ENCODE measurements around the gene HYDIN. TPM values are rescaled to one million over a fixed set of nuclear protein-coding genes. Genes with fewer than 3 reads are reported as not detected.

Gene HYDIN
- total and polyA plus RNA-seq, 9 of the 15 experiments (the other 6 are each of a cell fraction or from before 2014, with no cell fraction given), result 0.08 to 0.43 (median 0.14) TPM; not detected in 1

GRCh38 chr16:70803319-70803718 is 427.2 kb downstream of the HYDIN start:
- Histone ChIP-seq H3K4me2 (ENCODE audit: insufficient read depth, low read length) (no peak overlapping the region), H3K36me3 (ENCODE audit: control insufficient read depth, insufficient read depth, low read length) (peaks cover 11% of the 10 kb centered on the region; the same call in 2 of the 3 replicates), H3K9me3 (replicated peaks; ENCODE audit: control insufficient read depth, insufficient read depth, low read depth, low read length) (no peaks in the 10 kb centered on the region; the same call in 1 of the 2 replicates), H3K9ac (ENCODE audit: insufficient read depth in 1 of 2, low read depth in 2 of 2, low read length in 2 of 2) (no peak overlapping the region), H3K27me3 (ENCODE audit: control insufficient read depth in 2 of 2, insufficient read depth in 2 of 2, low read length in 2 of 2) (peaks cover 7 to 15% of the 10 kb centered on the region in 2 experiments; a peak in 4 of 5 replicates), H2AFZ (ENCODE audit: low read depth, low read length) (no peak overlapping the region), H3K4me3 (no peak overlapping the region), H3K79me2 (ENCODE audit: control insufficient read depth, insufficient read depth, low read length) (peaks cover 27% of the 10 kb centered on the region), H3K27ac (ENCODE audit: extremely low read depth, low read depth, low read length) (no peak overlapping the region), H4K20me1 (replicated peaks; ENCODE audit: control insufficient read depth, insufficient read depth, low read length) (no peaks in the 10 kb centered on the region), H3K4me1 (replicated peaks in 1 of 2; ENCODE audit: control insufficient read depth in 2 of 2, insufficient read depth in 2 of 2, low read length in 2 of 2) (peaks cover 6 to 13% of the 10 kb centered on the region in 2 experiments; a peak in 4 of 5 replicates), H3K9me1 (ENCODE audit: control insufficient read depth, insufficient read depth, low read length) (no peaks in the 10 kb centered on the region)
- no TSS peak for BruUV-seq (replicated peaks)
- intact Hi-C loops (cut with micrococcal nuclease) (no loop called here), in situ Hi-C loops (cut with MboI) (no loop called here)
- ATAC-seq (no peak), FAIRE-seq (no peak), DNase-seq (ENCODE audit: extremely low read depth in 1 of 4, low spot score in 3 of 4) (no peak)
- POLR2A ChIA-PET, result no interaction called here
- CTCF ChIA-PET (ENCODE audit: low intra/inter-chr PET ratio), result no interaction called here
- no peak for TF ChIP-seq SIX5 (IDR thresholded peaks at IDR 0.05; ENCODE audit: borderline replicate concordance in 1 of 2, insufficient read depth in 1 of 2, low read depth in 1 of 2, low read length in 2 of 2)
- no peak for TF ChIP-seq ZNF609 (CRISPR knock-in tag; IDR thresholded peaks at IDR 0.05; ENCODE audit: borderline replicate concordance)
- TF ChIP-seq TRIM24 (IDR thresholded peaks at IDR 0.05), result peak in 1 of 2 experiments; percentile 37; a peak in 2 of 4 replicates
- no peak for TF ChIP-seq MBD1 (CRISPR knock-in tag; IDR thresholded peaks at IDR 0.05)
- no peak for TF ChIP-seq SPI1 (IDR thresholded peaks at IDR 0.05; ENCODE audit: borderline replicate concordance, low read depth, low read length)
